ENCODE data around the gene KNL1. TPM values are rescaled to one million over a fixed set of nuclear protein-coding genes. Genes with fewer than 3 reads are reported as not detected.

KNL1 gene
- total and polyA plus RNA-seq, 5 donors from 2014 or later = 0.46 to 9.7 (median 1.4) TPM

GRCh38 chr15:40555876-40556275 is 38.2 kb upstream of the KNL1 start:
- peaks cover 42% of the 10 kb centered on the region for H3K36me3 ChIP-seq (ENCODE audit: control insufficient read depth, insufficient read depth, low read length)
- DNase-seq (no peak), ATAC-seq (ENCODE audit: low read depth in 2 of 2) (no peak)
- no peaks in the 10 kb centered on the region for H3K9me3 ChIP-seq (ENCODE audit: control insufficient read depth in 2 of 2, low read length in 2 of 2)
- H3K27ac ChIP-seq (ENCODE audit: insufficient read depth, low read length, poor library complexity, severe bottlenecking) = no peak overlapping the region
- peaks cover 35% of the 10 kb centered on the region for H3K36me3 Mint-ChIP-seq
- no peak overlapping the region for H3K27ac Mint-ChIP-seq
- no peaks in the 10 kb centered on the region for H3K9me3 Mint-ChIP-seq
- no peak overlapping the region for H3K4me3 ChIP-seq (ENCODE audit: low read depth, low read length)
- H3K27me3 Mint-ChIP-seq = no peaks in the 10 kb centered on the region
- H3K4me1 Mint-ChIP-seq = peaks cover 16 to 32% (median 25%) of the 10 kb centered on the region in 4 donors
- H3K4me1 ChIP-seq (ENCODE audit: control insufficient read depth, insufficient read depth, low read length, poor library complexity, severe bottlenecking) = no peaks in the 10 kb centered on the region
- H3K27me3 ChIP-seq (ENCODE audit: control insufficient read depth, insufficient read depth, low read length) = no peaks in the 10 kb centered on the region
- H3K4me3 Mint-ChIP-seq = no peak overlapping the region

- H3K36me3 Mint-ChIP-seq = peaks cover 18% of the 10 kb centered on the region
- H3K27me3 Mint-ChIP-seq = no peaks in the 10 kb centered on the region
- peak overlapping the region in 1 of 4 donors; percentile 34 for H3K4me3 Mint-ChIP-seq
- peaks cover 23% of the 10 kb centered on the region for H3K4me1 ChIP-seq (ENCODE audit: control insufficient read depth, insufficient read depth, low read length, poor library complexity, severe bottlenecking)
- no peaks in the 10 kb centered on the region for H3K9me3 ChIP-seq (ENCODE audit: control insufficient read depth in 2 of 2, low read length in 2 of 2)
- H3K4me1 Mint-ChIP-seq = peaks cover 16 to 51% (median 38%) of the 10 kb centered on the region in 4 donors
- no peaks in the 10 kb centered on the region for H3K27me3 ChIP-seq (ENCODE audit: control insufficient read depth, insufficient read depth, low read length)
- H3K27ac ChIP-seq (ENCODE audit: insufficient read depth, low read length, poor library complexity, severe bottlenecking) = no peak overlapping the region
- no peak for DNase-seq
- no peaks in the 10 kb centered on the region for H3K9me3 Mint-ChIP-seq
- H3K4me3 ChIP-seq (ENCODE audit: low read depth, low read length) = no peak overlapping the region
- H3K36me3 ChIP-seq (ENCODE audit: control insufficient read depth, insufficient read depth, low read length) = peaks cover 21% of the 10 kb centered on the region
- peak overlapping the region in 1 of 3 donors; percentile 41 for H3K27ac Mint-ChIP-seq
- no peak for ATAC-seq (ENCODE audit: low read depth in 2 of 2)
These were observed 34.9 kb upstream of the KNL1 start for GRCh38 chr15:40558952-40559742.

GRCh38 chr15:40562691-40563090 is 31.4 kb upstream of the KNL1 start:
- Histone ChIP-seq H3K4me1 (ENCODE audit: control insufficient read depth, insufficient read depth, low read length, poor library complexity, severe bottlenecking) (peaks cover 32% of the 10 kb centered on the region), H3K4me3 (ENCODE audit: low read depth, low read length) (no peak overlapping the region), H3K27ac (ENCODE audit: insufficient read depth, low read length, poor library complexity, severe bottlenecking) (no peak overlapping the region), H3K9me3 (ENCODE audit: control insufficient read depth in 2 of 2, low read length in 2 of 2) (no peaks in the 10 kb centered on the region), H3K27me3 (ENCODE audit: control insufficient read depth, insufficient read depth, low read length) (no peaks in the 10 kb centered on the region), H3K36me3 (ENCODE audit: control insufficient read depth, insufficient read depth, low read length) (no peaks in the 10 kb centered on the region)
- Mint-ChIP-seq H3K36me3 (peaks cover 7% of the 10 kb centered on the region), H3K4me1 (peaks cover 21 to 67% (median 44%) of the 10 kb centered on the region in 4 donors), H3K27me3 (peaks cover 11% of the 10 kb centered on the region), H3K27ac (peak overlapping the region in 1 of 3 donors; percentile 54), H3K4me3 (peak overlapping the region; percentile 22 to 87 (median 67)), H3K9me3 (no peaks in the 10 kb centered on the region)
- ATAC-seq (ENCODE audit: low read depth in 2 of 2) = no peak
- DNase-seq = no peak

GRCh38 chr15:40563426-40563825 is 30.6 kb upstream of the KNL1 start:
- ATAC-seq (ENCODE audit: low read depth in 2 of 2) (no peak), DNase-seq (no peak)
- Histone ChIP-seq H3K9me3 (ENCODE audit: control insufficient read depth in 2 of 2, low read length in 2 of 2) (no peaks in the 10 kb centered on the region), H3K27ac (ENCODE audit: insufficient read depth, low read length, poor library complexity, severe bottlenecking) (no peak overlapping the region), H3K4me3 (ENCODE audit: low read depth, low read length) (peak overlapping the region; percentile 19), H3K27me3 (ENCODE audit: control insufficient read depth, insufficient read depth, low read length) (no peaks in the 10 kb centered on the region), H3K36me3 (ENCODE audit: control insufficient read depth, insufficient read depth, low read length) (no peaks in the 10 kb centered on the region), H3K4me1 (ENCODE audit: control insufficient read depth, insufficient read depth, low read length, poor library complexity, severe bottlenecking) (peaks cover 33% of the 10 kb centered on the region)
- peaks cover 6% of the 10 kb centered on the region for H3K36me3 Mint-ChIP-seq
- H3K27ac Mint-ChIP-seq = peak overlapping the region in 1 of 3 donors; percentile 15
- peak overlapping the region; percentile 67 to 97 (median 92) for H3K4me3 Mint-ChIP-seq
- no peaks in the 10 kb centered on the region for H3K9me3 Mint-ChIP-seq
- peaks cover 14 to 64% (median 38%) of the 10 kb centered on the region in 4 donors for H3K4me1 Mint-ChIP-seq
- peaks cover 11% of the 10 kb centered on the region for H3K27me3 Mint-ChIP-seq

GRCh38 chr15:40564591-40565332 is 29.3 kb upstream of the KNL1 start, which contains the start of gene CCDC32:
TSS of gene CCDC32 (minus strand) at chr15:40565042. CDS start at chr15:40563015, 2,027 bp downstream.
- Mint-ChIP-seq H3K4me1 (peaks cover 13 to 61% (median 36%) of the 10 kb centered on the region in 4 donors), H3K9me3 (peaks cover 0 to 1% (median 0%) of the 10 kb centered on the region in 7 donors), H3K27me3 (peaks cover 16% of the 10 kb centered on the region), H3K4me3 (peak within 1 kb of the TSS; percentile 87 to 97 (median 96)), H3K36me3 (peaks cover 5% of the 10 kb centered on the region), H3K27ac (peak within 1 kb of the TSS; percentile 70 to 98 (median 97))
- ATAC-seq (ENCODE audit: low read depth in 2 of 2) (peak; percentile 94 to 97), DNase-seq (peak; percentile 96 to 98 (median 96))
- Histone ChIP-seq H3K4me3 (ENCODE audit: low read depth, low read length) (peak within 1 kb of the TSS; percentile 97), H3K4me1 (ENCODE audit: control insufficient read depth, insufficient read depth, low read length, poor library complexity, severe bottlenecking) (peaks cover 41% of the 10 kb centered on the region), H3K27ac (ENCODE audit: insufficient read depth, low read length, poor library complexity, severe bottlenecking) (peak within 1 kb of the TSS; percentile 93), H3K36me3 (ENCODE audit: control insufficient read depth, insufficient read depth, low read length) (no peaks in the 10 kb centered on the region), H3K9me3 (ENCODE audit: control insufficient read depth in 2 of 2, low read length in 2 of 2) (no peaks in the 10 kb centered on the region), H3K27me3 (ENCODE audit: control insufficient read depth, insufficient read depth, low read length) (no peaks in the 10 kb centered on the region)

GRCh38 chr15:40565333-40566238 is 28.5 kb upstream of the KNL1 start:
- H3K9me3 ChIP-seq (ENCODE audit: control insufficient read depth in 2 of 2, low read length in 2 of 2) = no peaks in the 10 kb centered on the region
- H3K27me3 Mint-ChIP-seq = peaks cover 21% of the 10 kb centered on the region
- H3K36me3 ChIP-seq (ENCODE audit: control insufficient read depth, insufficient read depth, low read length) = no peaks in the 10 kb centered on the region
- H3K4me1 Mint-ChIP-seq = peaks cover 20 to 63% (median 40%) of the 10 kb centered on the region in 4 donors
- peak overlapping the region; percentile 93 for H3K27ac ChIP-seq (ENCODE audit: insufficient read depth, low read length, poor library complexity, severe bottlenecking)
- H3K4me1 ChIP-seq (ENCODE audit: control insufficient read depth, insufficient read depth, low read length, poor library complexity, severe bottlenecking) = peaks cover 49% of the 10 kb centered on the region
- DNase-seq (no peak), ATAC-seq (ENCODE audit: low read depth in 2 of 2) (no peak)
- H3K36me3 Mint-ChIP-seq = no peaks in the 10 kb centered on the region
- H3K9me3 Mint-ChIP-seq = peaks cover 0 to 1% (median 0%) of the 10 kb centered on the region in 7 donors
- no peaks in the 10 kb centered on the region for H3K27me3 ChIP-seq (ENCODE audit: control insufficient read depth, insufficient read depth, low read length)
- peak overlapping the region; percentile 87 to 97 (median 96) for H3K4me3 Mint-ChIP-seq
- H3K27ac Mint-ChIP-seq = peak overlapping the region; percentile 70 to 98 (median 97)
- peak overlapping the region; percentile 97 for H3K4me3 ChIP-seq (ENCODE audit: low read depth, low read length)

GRCh38 chr15:40567111-40567510 is 26.9 kb upstream of the KNL1 start:
- H3K4me1 Mint-ChIP-seq = peaks cover 21 to 65% (median 33%) of the 10 kb centered on the region in 4 donors
- peak overlapping the region in 1 of 3 donors; percentile 47 for H3K27ac Mint-ChIP-seq
- DNase-seq (no peak), ATAC-seq (ENCODE audit: low read depth in 2 of 2) (no peak)
- H3K9me3 ChIP-seq (ENCODE audit: control insufficient read depth in 2 of 2, low read length in 2 of 2) = no peaks in the 10 kb centered on the region
- H3K9me3 Mint-ChIP-seq = peaks cover 0 to 1% (median 0%) of the 10 kb centered on the region in 7 donors
- H3K4me3 ChIP-seq (ENCODE audit: low read depth, low read length) = no peak overlapping the region
- no peak overlapping the region for H3K27ac ChIP-seq (ENCODE audit: insufficient read depth, low read length, poor library complexity, severe bottlenecking)
- H3K27me3 Mint-ChIP-seq = peaks cover 21% of the 10 kb centered on the region
- peaks cover 5% of the 10 kb centered on the region for H3K36me3 Mint-ChIP-seq
- peak overlapping the region in 3 of 4 donors; percentile 33 to 78 (median 75) for H3K4me3 Mint-ChIP-seq
- H3K4me1 ChIP-seq (ENCODE audit: control insufficient read depth, insufficient read depth, low read length, poor library complexity, severe bottlenecking) = peaks cover 48% of the 10 kb centered on the region
- H3K27me3 ChIP-seq (ENCODE audit: control insufficient read depth, insufficient read depth, low read length) = no peaks in the 10 kb centered on the region
- peaks cover 4% of the 10 kb centered on the region for H3K36me3 ChIP-seq (ENCODE audit: control insufficient read depth, insufficient read depth, low read length)

All from CD4-positive, CD25-positive, alpha-beta regulatory T cell (primary cell).